CD4-positive, CD25-positive, alpha-beta regulatory T cell (primary cell): Measurements from ENCODE around the gene CFAP97D1. TPM values are rescaled to one million over a fixed set of nuclear protein-coding genes. Genes with fewer than 3 reads are reported as not detected.
"Not testable (repeated sequence)": the region's sequence is repeated elsewhere in the genome, so short reads cannot be mapped to it uniquely, and the experiment has no call there.

Experiments
- ATAC-seq, 2 donors: fragments of 150-1000 bp; cut with Tn5 transposase; one replicate each; pipeline ENCODE4 v1.10.0; 2021; ENCODE audit warnings: low read depth in 2 of 2, moderate number of reproducible peaks in 2 of 2, moderate library complexity in 1 of 2
- DNase-seq, 3 donors: peaks; one replicate each; pipeline versions ENCODE4 v3.0.0 to v3.0.0-alpha.2; 2012 to 2022; ENCODE audit warnings: mixed read lengths in 1 of 3
- H3K27ac ChIP-seq: one replicate; pipeline ENCODE4 v1.7.0; 2013; ENCODE audit warnings: mild to moderate bottlenecking, low read length; ENCODE audit not compliant: insufficient read depth, poor library complexity, severe bottlenecking
- H3K27me3 ChIP-seq: one replicate; pipeline ENCODE4 v1.7.0; 2013; ENCODE audit warnings: low read length; ENCODE audit not compliant: control insufficient read depth, insufficient read depth
- H3K36me3 ChIP-seq: one replicate; pipeline ENCODE4 v1.7.0; 2013; ENCODE audit warnings: mild to moderate bottlenecking, low read length, moderate library complexity; ENCODE audit not compliant: control insufficient read depth, insufficient read depth
- H3K4me1 ChIP-seq: 2 replicates; pipeline ENCODE4 v1.7.0; 2013; ENCODE audit warnings: mild to moderate bottlenecking, low read length; ENCODE audit not compliant: insufficient read depth, control insufficient read depth, poor library complexity, severe bottlenecking
- H3K4me3 ChIP-seq: one replicate; pipeline ENCODE4 v1.7.0; 2013; ENCODE audit warnings: low read depth, mild to moderate bottlenecking, low read length, moderate library complexity
- H3K9me3 ChIP-seq, 2 experiments: 1 replicate in 1 of 2; 2 replicates in 1 of 2; pipeline ENCODE4 v1.7.0; 2013; ENCODE audit warnings: low read length in 2 of 2, mild to moderate bottlenecking in 1 of 2, moderate library complexity in 1 of 2; ENCODE audit not compliant: control insufficient read depth in 2 of 2
- H3K27ac Mint-ChIP-seq, 3 donors: one replicate each; pipeline ENCODE4 v1.8.0; 2020 to 2022; ENCODE audit warnings: mild to moderate bottlenecking in 3 of 3, mixed read lengths in 3 of 3, moderate library complexity in 2 of 3
- H3K27me3 Mint-ChIP-seq: one replicate; pipeline ENCODE4 v1.8.0; 2022; ENCODE audit warnings: mild to moderate bottlenecking, mixed read lengths
- H3K36me3 Mint-ChIP-seq: one replicate; pipeline ENCODE4 v1.8.0; 2020; ENCODE audit warnings: mixed read lengths
- H3K4me1 Mint-ChIP-seq, 4 donors: one replicate each; pipeline ENCODE4 v1.8.0; 2020 to 2022; ENCODE audit warnings: mixed read lengths in 4 of 4, mild to moderate bottlenecking in 1 of 4
- H3K4me3 Mint-ChIP-seq, 4 donors: one replicate each; pipeline ENCODE4 v1.8.0; 2020 to 2022; ENCODE audit warnings: mild to moderate bottlenecking in 4 of 4, mixed read lengths in 4 of 4, moderate library complexity in 3 of 4
- H3K9me3 Mint-ChIP-seq, 7 donors: one replicate each; pipeline ENCODE4 v1.8.0; 2020 to 2022; ENCODE audit warnings: mixed read lengths in 7 of 7, mild to moderate bottlenecking in 3 of 7, moderate library complexity in 2 of 7
- polyA plus RNA-seq, 4 donors: library from polyadenylated mRNA; unstranded; fragments of 300-500 nt; fragmentation: Illumina TruSeq; gene quantifications; one replicate each; pipeline ENCODE4 v1.2.3, GENCODE V29; 2021
- total RNA-seq: library from RNA; stranded (reverse); gene quantifications from one replicate; pipeline ENCODE4 v1.2.3, GENCODE V29; 2022

Gene CFAP97D1
- total and polyA plus RNA-seq, 5 donors from 2014 or later = not detected

GRCh38 chr17:43788540-43788939 is 8.3 kb downstream of the CFAP97D1 start:
- Mint-ChIP-seq H3K4me1 (peaks cover 0 to 10% (median 6%) of the 10 kb centered on the region in 4 donors), H3K27me3 (peaks cover 45% of the 10 kb centered on the region), H3K27ac (peak overlapping the region in 1 of 3 donors; percentile 38), H3K4me3 (no peak overlapping the region), H3K9me3 (peaks cover 0 to 4% (median 0%) of the 10 kb centered on the region in 7 donors), H3K36me3 (no peaks in the 10 kb centered on the region)
- peaks cover 4% of the 10 kb centered on the region for H3K27me3 ChIP-seq
- H3K4me3 ChIP-seq = no peak overlapping the region
- no peaks in the 10 kb centered on the region for H3K9me3 ChIP-seq
- no peak for ATAC-seq
- no peaks in the 10 kb centered on the region for H3K4me1 ChIP-seq
- H3K36me3 ChIP-seq = no peaks in the 10 kb centered on the region
- H3K27ac ChIP-seq = no peak overlapping the region
- DNase-seq = no peak

GRCh38 chr17:43789482-43789881 is 9.2 kb downstream of the CFAP97D1 start:
- Histone ChIP-seq H3K9me3 (no peaks in the 10 kb centered on the region), H3K27me3 (peaks cover 3% of the 10 kb centered on the region), H3K4me1 (no peaks in the 10 kb centered on the region), H3K27ac (no peak overlapping the region), H3K4me3 (no peak overlapping the region), H3K36me3 (no peaks in the 10 kb centered on the region)
- no peak overlapping the region for H3K4me3 Mint-ChIP-seq
- no peak for ATAC-seq
- peaks cover 0 to 5% (median 0%) of the 10 kb centered on the region in 7 donors for H3K9me3 Mint-ChIP-seq
- H3K27ac Mint-ChIP-seq = no peak overlapping the region
- DNase-seq = no peak
- peaks cover 0 to 10% (median 6%) of the 10 kb centered on the region in 4 donors for H3K4me1 Mint-ChIP-seq
- no peaks in the 10 kb centered on the region for H3K36me3 Mint-ChIP-seq
- H3K27me3 Mint-ChIP-seq = peaks cover 36% of the 10 kb centered on the region

GRCh38 chr17:43790311-43790940 is 10.2 kb downstream of the CFAP97D1 start:
- ATAC-seq = no peak
- Mint-ChIP-seq H3K36me3 (no peaks in the 10 kb centered on the region), H3K4me3 (no peak overlapping the region), H3K4me1 (peaks cover 0 to 10% (median 6%) of the 10 kb centered on the region in 4 donors), H3K9me3 (peaks cover 0 to 5% (median 0%) of the 10 kb centered on the region in 7 donors), H3K27me3 (peaks cover 34% of the 10 kb centered on the region), H3K27ac (no peak overlapping the region)
- no peaks in the 10 kb centered on the region for H3K4me1 ChIP-seq
- no peaks in the 10 kb centered on the region for H3K36me3 ChIP-seq
- H3K9me3 ChIP-seq = no peaks in the 10 kb centered on the region
- no peak overlapping the region for H3K27ac ChIP-seq
- H3K4me3 ChIP-seq = no peak overlapping the region
- no peak for DNase-seq
- peaks cover 3% of the 10 kb centered on the region for H3K27me3 ChIP-seq

GRCh38 chr17:43791589-43791988 is 11.4 kb downstream of the CFAP97D1 start:
- H3K27me3 ChIP-seq = peaks cover 3% of the 10 kb centered on the region
- Mint-ChIP-seq H3K9me3 (peaks cover 0 to 5% (median 0%) of the 10 kb centered on the region in 7 donors), H3K36me3 (no peaks in the 10 kb centered on the region), H3K27me3 (peaks cover 40% of the 10 kb centered on the region), H3K27ac (no peak overlapping the region), H3K4me1 (peaks cover 0 to 10% (median 6%) of the 10 kb centered on the region in 4 donors), H3K4me3 (no peak overlapping the region)
- H3K9me3 ChIP-seq = no peaks in the 10 kb centered on the region
- peak in 1 of 3 donors; percentile 30 for DNase-seq
- H3K27ac ChIP-seq = no peak overlapping the region
- no peaks in the 10 kb centered on the region for H3K36me3 ChIP-seq
- no peak for ATAC-seq
- no peaks in the 10 kb centered on the region for H3K4me1 ChIP-seq
- H3K4me3 ChIP-seq = no peak overlapping the region

GRCh38 chr17:43792668-43793067 is 12.4 kb downstream of the CFAP97D1 start:
- not testable (repeated sequence) for H3K9me3 ChIP-seq, H3K36me3 ChIP-seq, H3K27me3 ChIP-seq, H3K4me1 ChIP-seq, H3K27ac Mint-ChIP-seq, H3K36me3 Mint-ChIP-seq, H3K4me3 ChIP-seq, DNase-seq, ATAC-seq, H3K9me3 Mint-ChIP-seq, H3K27ac ChIP-seq
- peaks cover 0 to 10% (median 6%) of the 10 kb centered on the region in 4 donors for H3K4me1 Mint-ChIP-seq
- peak overlapping the region in 1 of 4 donors; percentile 34 for H3K4me3 Mint-ChIP-seq
- peaks cover 48% of the 10 kb centered on the region for H3K27me3 Mint-ChIP-seq

GRCh38 chr17:43798024-43798423 is 17.8 kb downstream of the CFAP97D1 start:
- peaks cover 42% of the 10 kb centered on the region for H3K27me3 Mint-ChIP-seq
- H3K9me3 ChIP-seq, H3K36me3 ChIP-seq, H3K4me1 ChIP-seq, H3K36me3 Mint-ChIP-seq, H3K4me3 Mint-ChIP-seq, H3K4me1 Mint-ChIP-seq, H3K27ac Mint-ChIP-seq, DNase-seq, H3K4me3 ChIP-seq, H3K27ac ChIP-seq, H3K9me3 Mint-ChIP-seq, ATAC-seq: not testable (repeated sequence)
- H3K27me3 ChIP-seq = peaks cover 11% of the 10 kb centered on the region

- Histone ChIP-seq H3K4me1 (no peaks in the 10 kb centered on the region), H3K27ac (no peak overlapping the region), H3K36me3 (no peaks in the 10 kb centered on the region), H3K27me3 (peaks cover 11% of the 10 kb centered on the region), H3K9me3 (no peaks in the 10 kb centered on the region), H3K4me3 (no peak overlapping the region)
- no peaks in the 10 kb centered on the region for H3K4me1 Mint-ChIP-seq
- H3K27me3 Mint-ChIP-seq = peaks cover 47% of the 10 kb centered on the region
- no peak overlapping the region for H3K4me3 Mint-ChIP-seq
- peaks cover 0 to 2% (median 0%) of the 10 kb centered on the region in 7 donors for H3K9me3 Mint-ChIP-seq
- ATAC-seq (no peak), DNase-seq (no peak)
- no peaks in the 10 kb centered on the region for H3K36me3 Mint-ChIP-seq
- no peak overlapping the region for H3K27ac Mint-ChIP-seq
Measured at GRCh38 chr17:43799047-43799446, 18.8 kb downstream of the CFAP97D1 start.

- peaks cover 0 to 2% (median 0%) of the 10 kb centered on the region in 7 donors for H3K9me3 Mint-ChIP-seq
- Histone ChIP-seq H3K27ac (no peak overlapping the region), H3K9me3 (no peaks in the 10 kb centered on the region), H3K36me3 (no peaks in the 10 kb centered on the region), H3K4me1 (no peaks in the 10 kb centered on the region), H3K4me3 (no peak overlapping the region), H3K27me3 (peaks cover 17% of the 10 kb centered on the region)
- H3K27ac Mint-ChIP-seq = no peak overlapping the region
- DNase-seq = no peak
- ATAC-seq = no peak
- H3K4me3 Mint-ChIP-seq = no peak overlapping the region
- H3K27me3 Mint-ChIP-seq = peaks cover 47% of the 10 kb centered on the region
- no peaks in the 10 kb centered on the region for H3K4me1 Mint-ChIP-seq
- H3K36me3 Mint-ChIP-seq = no peaks in the 10 kb centered on the region
Measured at GRCh38 chr17:43800736-43801135, 20.5 kb downstream of the CFAP97D1 start.
